ENCODE results near the gene TBC1D4. TPM values are rescaled to one million over a fixed set of nuclear protein-coding genes. Genes with fewer than 3 reads are reported as not detected.

TBC1D4 gene
- total RNA-seq, 1 experiment from 2014 or later: 15.1 TPM

- TF ChIP-seq CTCF (conservative IDR thresholded peaks at IDR 0.05; ENCODE audit: low read depth, low read length): no peak
- no peak for TF ChIP-seq EZH2 (IDR thresholded peaks at IDR 0.05; ENCODE audit: low read length, unreplicated experiment)
- TF ChIP-seq EZH2phosphoT487 (IDR thresholded peaks at IDR 0.05; ENCODE audit: borderline replicate concordance, low read length): no peak
- H3K27me3 ChIP-seq (ENCODE audit: low read length): no peaks in the 10 kb centered on the region
- no peak overlapping the region for H2AFZ ChIP-seq (ENCODE audit: low read length)
- no peak overlapping the region for H3K9ac ChIP-seq (ENCODE audit: low read length)
- no peaks in the 10 kb centered on the region for H3F3A ChIP-seq (ENCODE audit: low read length, unreplicated experiment)
- 0 out of 2 replicates have a peak, but pooled peaks cover 5% of the 10 kb centered on the region for H3K79me2 ChIP-seq (ENCODE audit: low read length)
- ChIA-PET CTCF (no interaction called here), POLR2A (ENCODE audit: unreplicated experiment) (no interaction called here)
- no peak overlapping the region for H3K4me3 ChIP-seq (ENCODE audit: low read length)
- no peak for ATAC-seq
- no peaks in the 10 kb centered on the region for H3K4me1 ChIP-seq (ENCODE audit: insufficient read depth, low read length)
- no peak for DNase-seq
- H3K9me3 ChIP-seq (ENCODE audit: low read length): no peaks in the 10 kb centered on the region
- no peaks in the 10 kb centered on the region for H3K9me2 ChIP-seq (replicated peaks; ENCODE audit: low read length)
- H3K27ac ChIP-seq (ENCODE audit: low read length): no peak overlapping the region
- H3K36me3 ChIP-seq (ENCODE audit: low read depth, low read length): no peaks in the 10 kb centered on the region
- intact Hi-C loops (cut with micrococcal nuclease): no loop called here
- BruUV-seq (replicated peaks): no TSS peak
- no peaks in the 10 kb centered on the region for H4K20me1 ChIP-seq (ENCODE audit: low read length)
- no peak overlapping the region for H3K4me2 ChIP-seq (ENCODE audit: low read length)
Observed at GRCh38 chr13:75395901-75396300, 86.1 kb downstream of the TBC1D4 start.

GRCh38 chr13:75395066-75395465 is 86.9 kb downstream of the TBC1D4 start:
- DNase-seq: no peak
- Histone ChIP-seq H3K4me3 (ENCODE audit: low read length) (no peak overlapping the region), H3K9me2 (replicated peaks; ENCODE audit: low read length) (no peaks in the 10 kb centered on the region), H3K9me3 (ENCODE audit: low read length) (no peaks in the 10 kb centered on the region), H3F3A (ENCODE audit: low read length, unreplicated experiment) (no peaks in the 10 kb centered on the region), H3K79me2 (ENCODE audit: low read length) (0 out of 2 replicates have a peak, but pooled peaks cover 5% of the 10 kb centered on the region), H3K9ac (ENCODE audit: low read length) (no peak overlapping the region), H2AFZ (ENCODE audit: low read length) (no peak overlapping the region), H3K4me2 (ENCODE audit: low read length) (no peak overlapping the region), H3K36me3 (ENCODE audit: low read depth, low read length) (no peaks in the 10 kb centered on the region), H3K4me1 (ENCODE audit: insufficient read depth, low read length) (no peaks in the 10 kb centered on the region), H3K27ac (ENCODE audit: low read length) (no peak overlapping the region), H3K27me3 (ENCODE audit: low read length) (no peaks in the 10 kb centered on the region), H4K20me1 (ENCODE audit: low read length) (no peaks in the 10 kb centered on the region)
- intact Hi-C loops (cut with micrococcal nuclease): no loop called here
- ChIA-PET CTCF (no interaction called here), POLR2A (ENCODE audit: unreplicated experiment) (no interaction called here)
- BruUV-seq (replicated peaks): no TSS peak
- ATAC-seq: no peak
- no peak for TF ChIP-seq CTCF (conservative IDR thresholded peaks at IDR 0.05; ENCODE audit: low read depth, low read length)
- TF ChIP-seq EZH2 (IDR thresholded peaks at IDR 0.05; ENCODE audit: low read length, unreplicated experiment): no peak
- no peak for TF ChIP-seq EZH2phosphoT487 (IDR thresholded peaks at IDR 0.05; ENCODE audit: borderline replicate concordance, low read length)

- H3K27me3 ChIP-seq (ENCODE audit: low read length): no peaks in the 10 kb centered on the region
- H3F3A ChIP-seq (ENCODE audit: low read length, unreplicated experiment): no peaks in the 10 kb centered on the region
- no peak overlapping the region for H3K4me3 ChIP-seq (ENCODE audit: low read length)
- ATAC-seq (no peak), DNase-seq (no peak)
- H4K20me1 ChIP-seq (ENCODE audit: low read length): no peaks in the 10 kb centered on the region
- no peak for TF ChIP-seq EZH2phosphoT487 (IDR thresholded peaks at IDR 0.05; ENCODE audit: borderline replicate concordance, low read length)
- TF ChIP-seq CTCF (conservative IDR thresholded peaks at IDR 0.05; ENCODE audit: low read depth, low read length): no peak
- no peak for TF ChIP-seq EZH2 (IDR thresholded peaks at IDR 0.05; ENCODE audit: low read length, unreplicated experiment)
- no peaks in the 10 kb centered on the region for H3K36me3 ChIP-seq (ENCODE audit: low read depth, low read length)
- H3K9me3 ChIP-seq (ENCODE audit: low read length): no peaks in the 10 kb centered on the region
- H3K79me2 ChIP-seq (ENCODE audit: low read length): 0 out of 2 replicates have a peak, but pooled peaks cover 5% of the 10 kb centered on the region
- BruUV-seq (replicated peaks): no TSS peak
- ChIA-PET CTCF (no interaction called here), POLR2A (ENCODE audit: unreplicated experiment) (no interaction called here)
- H3K4me1 ChIP-seq (ENCODE audit: insufficient read depth, low read length): no peaks in the 10 kb centered on the region
- no peak overlapping the region for H3K27ac ChIP-seq (ENCODE audit: low read length)
- H2AFZ ChIP-seq (ENCODE audit: low read length): no peak overlapping the region
- H3K9ac ChIP-seq (ENCODE audit: low read length): no peak overlapping the region
- H3K4me2 ChIP-seq (ENCODE audit: low read length): no peak overlapping the region
- intact Hi-C loops (cut with micrococcal nuclease): no loop called here
- no peaks in the 10 kb centered on the region for H3K9me2 ChIP-seq (replicated peaks; ENCODE audit: low read length)
Observed at GRCh38 chr13:75393839-75394520, 88.0 kb downstream of the TBC1D4 start.
